ENCODE data around the gene GPR183.

GPR183 gene

DNA sequence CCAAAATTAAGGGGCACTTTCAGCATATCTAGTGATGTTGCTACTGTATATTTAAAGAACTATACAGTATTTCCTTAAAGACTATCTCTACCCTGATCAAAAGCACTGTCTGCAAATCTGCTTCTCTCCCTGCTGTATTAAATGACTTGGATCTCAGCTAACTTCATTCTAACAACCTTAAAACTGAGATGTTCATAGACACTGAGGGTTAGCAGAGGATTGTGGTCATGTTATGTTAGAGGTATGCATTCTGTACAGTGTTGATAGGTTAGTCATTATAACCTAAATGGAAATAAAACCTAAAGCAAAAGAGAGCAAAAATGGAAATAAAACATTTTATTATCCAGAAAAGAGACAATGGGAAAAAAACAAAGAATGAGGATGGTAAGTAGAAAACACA lies 9.9 kb downstream of the GPR183 start:
- H3K4me3 ChIP-seq (ENCODE audit: low read length): no peak overlapping the region
- no peak for DNase-seq (ENCODE audit: low read depth)
- TF ChIP-seq, protein P1, sequence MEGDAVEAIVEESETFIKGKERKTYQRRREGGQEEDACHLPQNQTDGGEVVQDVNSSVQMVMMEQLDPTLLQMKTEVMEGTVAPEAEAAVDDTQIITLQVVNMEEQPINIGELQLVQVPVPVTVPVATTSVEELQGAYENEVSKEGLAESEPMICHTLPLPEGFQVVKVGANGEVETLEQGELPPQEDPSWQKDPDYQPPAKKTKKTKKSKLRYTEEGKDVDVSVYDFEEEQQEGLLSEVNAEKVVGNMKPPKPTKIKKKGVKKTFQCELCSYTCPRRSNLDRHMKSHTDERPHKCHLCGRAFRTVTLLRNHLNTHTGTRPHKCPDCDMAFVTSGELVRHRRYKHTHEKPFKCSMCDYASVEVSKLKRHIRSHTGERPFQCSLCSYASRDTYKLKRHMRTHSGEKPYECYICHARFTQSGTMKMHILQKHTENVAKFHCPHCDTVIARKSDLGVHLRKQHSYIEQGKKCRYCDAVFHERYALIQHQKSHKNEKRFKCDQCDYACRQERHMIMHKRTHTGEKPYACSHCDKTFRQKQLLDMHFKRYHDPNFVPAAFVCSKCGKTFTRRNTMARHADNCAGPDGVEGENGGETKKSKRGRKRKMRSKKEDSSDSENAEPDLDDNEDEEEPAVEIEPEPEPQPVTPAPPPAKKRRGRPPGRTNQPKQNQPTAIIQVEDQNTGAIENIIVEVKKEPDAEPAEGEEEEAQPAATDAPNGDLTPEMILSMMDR (conservative IDR thresholded peaks at IDR 0.05; ENCODE audit: low read depth, low read length): no peak

DNA sequence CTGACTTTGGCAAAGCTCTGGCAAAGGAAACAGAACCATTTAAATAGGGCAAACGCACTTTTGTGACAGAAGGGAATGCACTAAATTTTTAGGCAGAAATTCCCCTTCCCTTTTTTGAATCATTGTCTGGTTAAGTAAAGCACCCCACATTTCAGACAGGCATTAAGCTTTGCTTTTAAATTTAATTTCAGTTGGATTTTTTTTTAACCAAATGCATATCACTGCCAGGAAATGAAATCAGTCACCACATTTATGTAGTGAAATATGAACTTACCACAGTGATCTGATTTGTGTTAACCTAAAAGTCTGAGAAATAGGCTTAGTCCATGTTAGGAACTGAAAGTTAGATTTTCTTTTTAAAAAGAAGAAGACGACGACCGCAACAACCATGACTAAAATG lies 10.8 kb downstream of the GPR183 start:
- DNase-seq (ENCODE audit: low read depth): no peak
- TF ChIP-seq, protein P1 (conservative IDR thresholded peaks at IDR 0.05; ENCODE audit: low read depth, low read length): no peak
- H3K4me3 ChIP-seq (ENCODE audit: low read length): no peak overlapping the region

DNA sequence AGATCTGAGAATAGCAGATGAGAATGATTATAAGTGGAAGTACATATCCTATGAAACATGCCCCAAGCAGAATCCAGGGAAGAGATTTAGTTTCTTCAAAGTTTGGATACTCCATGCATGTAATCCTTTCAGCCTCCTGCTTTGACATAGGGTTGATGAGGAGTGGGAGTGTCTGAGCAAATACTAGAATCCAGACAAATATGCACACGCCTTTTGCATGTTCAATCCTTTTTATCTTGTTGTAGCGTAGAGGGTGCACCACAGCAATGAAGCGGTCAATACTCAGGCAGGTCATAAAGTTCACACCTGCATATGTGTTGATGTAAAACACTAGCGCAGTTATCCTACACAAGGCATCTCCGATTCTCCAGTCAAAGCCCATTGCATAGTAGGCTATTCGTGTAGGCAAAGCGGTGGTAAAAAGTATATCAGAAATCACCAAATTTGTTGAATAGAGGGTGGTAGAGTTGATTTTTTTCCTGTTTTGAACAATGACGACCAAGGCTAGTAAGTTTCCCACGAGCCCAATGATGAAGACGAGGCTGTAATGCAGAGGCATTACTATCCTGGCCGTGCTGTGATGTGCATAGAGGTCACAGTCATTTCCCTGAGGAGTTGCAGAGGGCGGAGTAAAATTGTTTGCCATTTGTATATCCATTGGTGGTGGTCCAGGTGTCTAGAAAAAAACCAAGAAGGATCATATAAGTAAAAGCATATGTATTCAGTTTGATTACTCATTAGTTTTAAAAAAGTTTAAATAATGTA lies 11.5 kb downstream of the GPR183 start:
- H3K4me3 ChIP-seq (ENCODE audit: low read length): no peak overlapping the region
- no peak for DNase-seq (ENCODE audit: low read depth)
- TF ChIP-seq, protein P1 (conservative IDR thresholded peaks at IDR 0.05; ENCODE audit: low read depth, low read length): no peak

DNA sequence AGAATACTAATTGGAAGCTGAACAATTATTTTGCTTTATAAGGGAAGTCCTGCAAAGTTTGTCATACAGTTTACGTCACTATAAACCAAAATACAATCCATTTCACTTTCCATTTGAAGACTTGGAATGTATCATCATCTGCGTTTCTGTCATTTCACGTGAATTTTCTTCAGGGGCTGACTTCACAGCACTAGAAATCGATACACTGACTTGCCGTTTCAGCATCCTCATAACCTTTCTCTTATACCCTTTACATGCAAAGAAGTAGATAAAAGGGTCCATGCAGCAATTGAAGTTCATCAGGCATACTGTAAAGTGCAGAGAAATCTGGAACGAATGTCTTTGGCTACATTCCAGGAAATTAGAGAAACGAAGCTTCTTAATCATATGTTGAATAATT lies 12.2 kb downstream of the GPR183 start:
- DNase-seq (ENCODE audit: low read depth): no peak
- TF ChIP-seq, protein P1 (conservative IDR thresholded peaks at IDR 0.05; ENCODE audit: low read depth, low read length): no peak
- H3K4me3 ChIP-seq (ENCODE audit: low read length): no peak overlapping the region

DNA sequence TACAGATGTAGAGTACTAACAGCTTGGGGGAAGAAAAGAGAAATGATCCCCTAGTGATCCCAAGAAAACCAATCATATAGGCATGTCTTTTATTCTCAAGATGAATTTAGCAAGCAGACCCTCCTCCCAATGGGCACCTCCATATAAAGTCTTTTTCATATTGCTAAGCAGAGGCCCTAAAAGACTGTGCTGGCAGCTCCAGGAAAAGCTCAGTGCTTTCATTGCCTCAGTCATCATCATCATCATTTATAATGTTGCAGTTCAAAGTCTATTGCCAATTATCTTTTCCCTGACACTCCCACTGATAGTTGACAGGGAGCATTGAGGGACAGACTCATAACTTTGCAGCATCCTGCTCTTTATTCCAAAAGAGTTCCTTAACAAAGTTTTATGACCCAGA lies 13.0 kb downstream of the GPR183 start:
- TF ChIP-seq, protein P1 (conservative IDR thresholded peaks at IDR 0.05; ENCODE audit: low read depth, low read length): no peak
- H3K4me3 ChIP-seq (ENCODE audit: low read length): no peak overlapping the region
- DNase-seq (ENCODE audit: low read depth): no peak

DNA sequence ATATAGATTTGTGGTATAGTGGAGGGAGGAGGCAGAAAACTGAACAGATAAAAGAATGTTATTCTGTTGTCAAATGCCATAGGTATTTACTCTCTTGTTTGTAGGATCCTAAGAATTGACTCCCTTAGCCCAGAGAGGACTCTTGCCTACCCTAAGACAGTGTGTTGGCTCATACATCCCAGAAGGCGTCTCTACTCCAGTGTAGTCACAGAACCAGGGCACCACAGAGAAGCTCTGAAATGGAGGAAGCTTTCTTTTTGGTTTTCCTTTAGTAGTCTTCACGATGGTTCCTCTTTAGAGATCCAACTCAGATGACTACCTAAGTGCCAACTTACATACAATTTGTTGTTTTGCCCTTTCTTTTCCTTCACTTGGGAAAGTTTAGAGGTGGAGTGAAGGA lies 14.0 kb downstream of the GPR183 start:
- TF ChIP-seq, protein P1 (conservative IDR thresholded peaks at IDR 0.05; ENCODE audit: low read depth, low read length): no peak

DNA sequence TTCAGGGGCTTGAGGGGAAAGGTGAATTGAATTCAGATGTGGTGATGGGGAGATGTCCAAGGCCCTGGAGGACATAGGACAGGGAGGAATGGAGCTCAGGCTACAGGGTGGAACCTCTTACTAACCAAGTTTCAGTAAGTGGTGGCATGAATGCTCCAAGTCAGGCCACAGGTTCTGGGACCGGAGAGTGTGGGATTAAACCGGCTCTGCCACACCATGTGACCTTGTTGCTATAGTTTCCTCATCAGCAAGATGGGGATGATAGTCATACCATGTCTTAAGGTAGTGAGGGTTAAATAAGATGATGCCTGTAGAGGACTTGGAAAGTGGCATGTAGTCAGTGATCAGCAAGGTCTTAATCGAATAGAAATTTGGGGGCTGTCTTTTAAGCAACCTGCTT lies 16.3 kb downstream of the GPR183 start:
- DNase-seq (ENCODE audit: low read depth): no peak
- TF ChIP-seq, protein P1 (conservative IDR thresholded peaks at IDR 0.05; ENCODE audit: low read depth, low read length): no peak
- H3K4me3 ChIP-seq (ENCODE audit: low read length): no peak overlapping the region

More for the DNA sequence above, 14.0 kb downstream of the GPR183 start:
- no peak for DNase-seq (ENCODE audit: low read depth)
- no peak overlapping the region for H3K4me3 ChIP-seq (ENCODE audit: low read length)
